ENCODE results near the gene SMG6.

SMG6 gene

GRCh38 chr17:2197271-2197670, 106.3 kb downstream of the SMG6 start:
- DNase-seq: no peak

- no peak for DNase-seq
Measured at GRCh38 chr17:2195729-2196128, 107.9 kb downstream of the SMG6 start.

DNA sequence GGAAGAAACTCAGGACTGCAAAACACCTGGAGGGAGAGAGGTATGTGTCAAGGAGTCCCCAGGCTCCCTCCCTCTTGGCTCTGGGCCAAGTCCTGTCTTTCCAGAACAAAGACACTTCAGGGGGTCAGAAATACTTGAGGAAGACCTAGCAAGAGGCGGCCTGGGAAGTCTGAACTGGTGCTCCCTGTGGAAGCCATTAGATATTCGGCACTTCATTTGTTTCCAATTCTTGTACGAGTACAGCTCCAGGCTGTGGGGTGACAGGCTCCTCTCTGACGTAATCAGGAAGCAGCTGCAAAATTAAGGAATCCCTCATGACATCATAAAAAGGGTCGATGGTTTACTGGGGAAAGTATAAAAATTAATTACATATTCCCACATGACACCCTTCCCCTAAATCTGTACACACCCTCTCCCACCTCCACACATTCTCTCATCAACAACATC, 108.7 kb downstream of the SMG6 start:
- DNase-seq: no peak

DNA sequence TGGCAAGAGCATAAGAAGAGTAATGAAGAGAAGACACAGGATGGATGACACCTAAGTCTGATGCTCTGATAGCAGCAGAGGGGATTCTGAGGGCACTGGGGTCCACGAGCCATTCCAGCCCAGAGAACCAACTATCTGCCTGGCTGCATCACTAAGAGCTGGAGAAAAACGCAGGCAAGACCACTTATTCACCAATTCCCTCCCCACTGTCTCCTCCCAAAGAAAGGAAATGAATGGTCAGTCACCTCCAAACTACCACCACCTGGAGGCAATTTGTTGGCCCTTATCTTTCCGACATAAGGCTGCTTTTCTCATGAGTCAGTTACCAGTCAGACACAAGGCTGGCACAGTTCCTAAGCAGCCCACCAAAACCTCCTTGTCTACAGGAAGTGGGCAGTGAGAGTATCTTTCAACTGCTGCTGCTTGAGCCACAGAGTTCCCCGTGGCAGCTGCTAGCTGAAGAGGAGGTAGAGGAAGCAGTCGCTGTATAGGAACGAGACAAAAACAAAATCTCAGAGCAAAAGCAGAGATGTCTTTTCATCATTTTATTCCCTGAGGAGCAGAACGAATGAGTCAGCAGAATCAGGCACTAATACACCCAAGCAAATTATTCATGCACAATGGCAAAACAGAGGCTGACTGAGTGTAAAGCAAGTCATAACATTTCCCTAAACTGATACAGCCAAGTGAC, 111.1 kb downstream of the SMG6 start:
- no peak for DNase-seq

DNA sequence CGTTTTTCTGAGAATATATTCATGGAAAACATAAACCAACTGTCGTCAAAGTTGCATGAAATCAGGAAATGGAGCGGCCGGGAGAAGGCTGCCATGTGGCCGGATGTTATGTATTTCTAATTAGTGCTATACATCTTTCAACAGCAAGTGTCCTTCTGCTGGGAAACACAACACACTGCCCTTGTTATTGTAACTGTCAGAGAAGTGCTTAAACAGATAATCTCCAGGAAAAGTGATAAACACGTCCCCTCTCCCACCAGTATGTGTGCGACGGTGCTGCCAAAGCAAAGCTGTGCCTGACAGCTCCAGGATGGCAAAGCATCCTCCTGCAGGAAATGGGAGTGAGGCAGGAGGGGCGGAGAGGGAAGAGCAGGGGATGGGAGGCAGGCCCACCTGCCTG, 111.8 kb downstream of the SMG6 start:
- DNase-seq: no peak

DNA sequence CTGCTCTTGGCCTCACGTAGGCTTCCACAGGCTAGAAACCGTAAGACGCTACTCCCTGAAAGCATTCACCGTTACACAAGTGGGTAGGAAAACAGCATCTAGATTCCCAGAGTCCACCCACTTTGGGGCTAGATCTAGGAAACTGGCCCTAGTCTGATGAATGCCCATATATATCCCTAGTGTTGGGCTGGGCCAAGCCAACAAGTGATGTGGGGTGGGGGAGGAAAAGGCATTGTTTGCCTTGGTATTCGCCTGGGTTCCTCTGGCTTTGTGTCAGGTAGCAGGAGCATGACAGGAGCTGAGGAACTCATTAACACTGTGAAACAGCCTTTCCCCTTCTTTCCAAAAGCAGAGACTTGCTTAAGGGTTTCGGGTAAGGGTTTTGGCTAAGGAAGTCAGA, 112.4 kb downstream of the SMG6 start:
- DNase-seq: no peak

DNA sequence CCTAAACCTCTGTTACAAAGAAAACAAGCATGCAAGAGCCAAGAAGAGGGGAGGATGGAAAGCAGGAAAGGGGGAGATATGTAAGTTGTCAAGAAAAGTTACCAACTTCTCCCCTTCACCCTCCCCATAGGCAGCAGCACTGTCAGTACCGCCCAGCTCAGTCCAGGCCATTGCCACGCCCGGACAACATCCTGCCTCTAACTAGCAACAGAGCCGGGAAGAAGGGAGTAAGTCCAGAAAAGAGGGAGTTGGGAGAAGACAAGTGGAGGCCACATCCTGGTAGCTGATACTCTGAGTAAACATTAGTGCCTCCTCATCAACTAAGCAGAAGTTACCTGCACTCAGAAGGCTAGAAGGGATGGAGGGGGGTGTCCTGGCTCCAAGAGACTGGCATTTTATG, 113.6 kb downstream of the SMG6 start:
- DNase-seq: no peak

DNA sequence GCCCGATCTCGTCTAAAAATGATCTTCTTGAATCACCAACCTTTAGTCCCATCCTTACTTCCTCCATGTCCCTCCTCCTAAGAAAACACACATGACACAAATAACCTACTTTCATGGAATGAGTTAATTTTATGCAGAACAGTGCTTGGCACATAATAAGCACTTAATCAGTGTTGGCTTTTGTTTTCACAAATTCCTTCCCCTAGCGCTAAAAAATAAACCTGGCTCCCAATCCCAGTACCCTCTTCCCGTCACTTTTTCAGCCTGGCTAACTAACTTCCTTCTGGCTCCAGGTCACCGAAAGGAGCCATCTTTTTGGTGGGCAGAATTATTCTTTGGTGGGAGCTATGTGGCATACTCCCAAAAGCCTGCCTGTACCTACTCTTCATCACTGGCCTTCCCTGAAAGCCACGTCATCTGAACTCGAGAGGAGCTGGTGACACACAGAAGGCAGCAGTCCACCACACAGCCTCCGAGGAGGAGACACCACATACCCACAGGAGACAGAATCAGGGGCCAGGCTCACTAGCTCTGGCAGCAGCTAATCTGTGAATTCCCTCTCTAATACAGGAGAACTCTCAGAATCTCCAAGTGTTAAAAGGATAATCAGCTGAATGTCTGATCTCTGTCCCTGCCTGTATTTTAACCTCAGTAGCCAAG, 114.5 kb downstream of the SMG6 start:
- no peak for DNase-seq

GRCh38 chr17:2187758-2188157, 115.8 kb downstream of the SMG6 start:
- no peak for DNase-seq

GRCh38 chr17:2186937-2187336, 116.6 kb downstream of the SMG6 start:
- DNase-seq: no peak

DNA sequence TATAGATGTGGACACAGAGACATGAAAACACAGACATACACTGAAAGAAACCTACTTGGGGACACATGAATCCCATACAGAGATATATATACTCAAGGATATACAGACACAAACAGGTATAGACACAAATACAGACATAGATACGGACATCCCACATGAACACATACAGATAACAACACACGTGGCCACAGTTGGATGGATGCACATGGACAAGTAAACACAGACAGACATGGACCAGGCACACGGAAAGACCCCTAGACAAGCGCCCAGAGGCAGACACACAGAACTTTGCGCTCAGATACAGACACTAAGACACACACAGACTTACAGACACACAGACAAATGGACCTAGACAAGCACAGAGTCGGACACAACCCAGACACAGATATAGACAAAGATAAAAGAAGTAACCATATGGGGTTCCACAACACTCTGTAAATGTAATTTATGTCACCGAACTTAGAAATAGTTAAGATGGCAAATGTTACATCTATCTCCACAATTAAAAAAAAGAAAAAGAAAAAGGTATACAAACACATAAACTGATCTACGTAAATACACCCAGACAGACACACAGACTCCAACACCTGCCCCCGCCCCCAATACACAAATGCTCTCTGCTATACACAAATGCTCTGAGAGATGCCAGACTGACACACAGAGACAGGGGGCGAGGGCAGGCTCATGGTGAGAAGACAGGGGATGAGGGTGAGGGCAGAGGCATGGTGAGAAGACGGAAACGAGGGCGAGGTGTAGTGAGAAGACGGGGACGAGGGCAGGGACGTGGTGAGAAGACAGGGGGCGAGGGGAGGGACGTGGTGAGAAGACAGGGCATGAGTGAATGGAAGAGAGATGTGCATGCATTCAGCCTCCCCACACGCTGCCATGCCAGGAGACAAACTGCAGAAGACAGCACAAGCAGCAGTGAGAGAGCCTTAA, 118.3 kb downstream of the SMG6 start:
- no peak for DNase-seq

- no peak for DNase-seq
Measured at GRCh38 chr17:2183346-2183745, 120.2 kb downstream of the SMG6 start.

DNA sequence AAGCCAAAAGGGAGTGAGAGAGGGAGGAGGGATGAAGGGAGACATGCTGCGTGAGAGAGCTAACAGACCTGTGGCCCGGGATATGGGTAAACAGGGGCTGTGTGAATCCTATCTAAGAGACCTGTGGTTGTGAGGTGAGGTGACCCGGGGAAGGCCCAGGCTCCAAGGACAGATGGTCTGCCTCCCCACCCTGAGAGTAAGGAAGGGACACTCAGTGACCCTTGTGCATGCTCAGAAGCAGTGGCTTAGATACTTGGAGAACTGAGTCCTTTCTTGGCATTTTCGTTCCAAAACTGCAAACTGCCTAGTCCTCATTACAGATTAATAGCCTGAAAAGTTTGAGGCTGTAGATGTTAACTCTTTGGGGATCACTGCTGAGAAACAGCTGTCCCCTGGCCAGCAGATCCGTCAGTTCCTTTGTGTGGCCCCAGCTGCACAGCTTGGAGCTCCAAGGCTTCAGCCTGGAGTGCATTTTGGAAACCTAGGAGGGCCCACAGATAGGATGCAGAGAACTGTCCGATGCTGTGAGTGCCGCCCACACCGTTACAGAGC, 121.6 kb downstream of the SMG6 start:
- no peak for DNase-seq

- DNase-seq: no peak
Measured at GRCh38 chr17:2181206-2181896, 122.2 kb downstream of the SMG6 start.

- no peak for DNase-seq
Measured at GRCh38 chr17:2180768-2181167, 122.8 kb downstream of the SMG6 start.

DNA sequence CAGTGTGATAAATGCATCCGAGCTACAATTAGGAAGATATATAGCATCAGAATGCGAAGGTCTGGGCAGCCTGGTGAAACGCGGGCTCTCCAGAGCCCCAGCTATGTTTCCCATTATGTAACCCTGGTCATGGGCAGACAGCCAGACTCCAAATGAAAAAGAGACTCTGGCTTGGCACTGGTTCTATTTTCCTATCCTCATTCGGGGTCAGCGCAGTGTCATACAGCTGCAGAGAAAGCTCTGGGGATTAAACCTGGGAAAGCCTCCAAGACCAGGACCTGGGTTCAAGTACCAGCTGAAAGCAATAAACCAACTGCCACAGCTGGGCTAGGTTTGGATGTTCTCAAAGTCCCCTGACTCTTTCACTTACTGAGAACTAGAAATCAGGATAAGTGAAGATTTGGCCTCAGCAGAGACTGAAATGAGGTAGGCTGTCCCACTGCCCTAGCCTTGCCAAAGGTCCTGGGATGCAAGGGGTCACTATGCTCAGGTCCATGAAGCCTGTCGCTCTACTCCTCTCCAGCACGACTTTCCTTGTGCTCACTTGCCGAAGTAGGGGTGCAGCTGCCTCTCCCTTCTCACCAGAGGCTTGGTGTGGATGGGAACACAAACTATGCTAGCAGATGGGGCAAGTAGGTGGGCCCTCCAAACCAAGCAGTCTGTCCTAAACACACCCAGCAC, 123.8 kb downstream of the SMG6 start:
- no peak for DNase-seq

DNA sequence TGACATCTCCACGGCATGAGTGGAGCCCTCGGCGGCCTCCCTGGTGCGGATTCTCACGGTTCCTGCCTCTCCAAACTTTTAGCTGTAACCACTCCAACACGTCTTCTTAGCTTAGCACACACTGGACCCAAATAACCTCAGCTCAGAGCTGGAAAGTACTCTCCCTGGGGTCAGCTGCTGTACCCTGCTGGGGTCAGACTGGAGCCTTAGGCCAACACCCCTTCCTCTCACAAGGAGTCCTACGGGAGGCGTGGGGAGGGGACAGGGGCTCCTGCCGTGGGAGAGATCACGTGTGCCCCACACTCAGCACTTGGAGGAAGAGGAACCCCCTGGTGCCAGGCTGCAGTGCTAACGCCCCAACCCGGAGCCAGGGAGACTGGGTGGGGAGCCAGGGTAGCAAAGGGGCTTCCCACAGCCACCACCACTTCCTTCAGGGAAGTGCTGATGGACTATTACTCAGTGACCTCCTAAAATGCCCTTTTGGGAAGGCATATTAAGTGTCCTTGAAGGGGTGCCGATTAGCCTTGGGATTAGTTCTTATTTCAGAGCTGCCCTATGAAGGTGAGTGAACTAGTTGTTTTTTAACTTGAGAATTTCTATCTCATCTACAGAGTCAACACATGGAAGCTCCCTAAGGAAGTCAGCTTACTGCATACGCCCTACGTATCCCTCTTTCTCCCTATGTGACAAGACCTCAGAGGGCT, 124.6 kb downstream of the SMG6 start:
- no peak for DNase-seq

DNA sequence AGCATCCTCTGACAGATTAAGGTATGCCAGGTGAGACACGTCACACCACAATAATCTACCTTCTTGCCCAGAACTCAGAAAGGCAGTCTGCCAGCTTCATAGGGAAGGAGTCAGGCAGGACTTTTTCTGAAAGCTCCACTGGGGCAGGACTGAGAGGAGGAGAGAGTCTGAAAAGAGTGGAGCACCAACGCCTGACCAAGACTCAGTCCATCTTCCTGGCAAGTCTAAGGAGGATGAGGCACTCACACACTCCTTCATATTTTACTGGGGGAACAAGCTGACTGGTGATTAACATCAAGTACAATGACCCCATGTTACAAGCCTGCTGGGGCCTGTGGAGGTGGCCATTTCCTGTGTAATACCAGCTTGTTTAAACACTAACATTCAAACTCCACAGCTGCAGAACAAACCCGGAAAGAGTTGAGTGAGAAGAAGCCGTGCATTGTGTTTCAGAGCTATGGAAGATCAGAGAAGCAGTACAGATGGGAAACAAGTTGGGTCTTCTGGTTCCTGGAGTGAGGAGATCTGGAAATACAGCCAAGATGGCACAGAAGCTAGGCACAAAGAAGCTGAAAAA, 126.3 kb downstream of the SMG6 start:
- no peak for DNase-seq

DNA sequence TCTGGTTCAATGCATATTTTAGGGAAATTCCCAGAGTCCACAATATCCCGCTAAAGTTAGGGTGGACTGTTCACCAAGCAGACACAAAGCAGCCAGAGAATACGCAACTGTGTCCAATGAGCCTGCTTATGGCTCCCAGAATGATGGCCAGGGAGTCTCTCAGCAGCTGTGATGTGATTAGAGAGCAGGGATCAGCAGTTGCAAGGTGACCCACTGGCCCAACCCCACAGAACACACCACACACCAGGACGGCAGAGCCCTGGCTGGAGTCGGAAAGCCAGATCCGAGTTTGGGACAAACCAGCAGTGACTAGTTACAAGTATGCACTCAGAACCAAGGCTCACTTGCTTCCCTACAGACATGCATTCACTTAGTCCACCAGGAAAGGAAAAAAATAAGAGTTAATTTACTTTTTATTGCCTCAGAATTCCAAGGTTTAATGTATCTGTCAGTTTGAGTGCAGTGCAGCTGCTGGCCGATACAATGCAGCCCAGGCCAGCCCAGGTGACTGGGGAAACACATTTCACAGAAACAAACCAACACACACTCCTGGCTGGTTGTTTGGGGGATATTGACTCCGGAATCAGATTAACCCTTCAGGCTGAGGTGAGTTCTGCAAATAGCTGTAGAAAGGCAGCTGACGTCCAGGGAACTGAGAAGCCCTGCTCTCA, 127.0 kb downstream of the SMG6 start:
- no peak for DNase-seq

- DNase-seq: no peak
Measured at GRCh38 chr17:2175294-2175628, 128.3 kb downstream of the SMG6 start.
